Measurements from ENCODE around the gene MICU1. TPM values are rescaled to one million over a fixed set of nuclear protein-coding genes. Genes with fewer than 3 reads are reported as not detected.

The MICU1 gene
- total and polyA plus RNA-seq, 2 of the 13 experiments (the other 11 are each of a cell fraction or from before 2014, with no cell fraction given) = 32.5 to 56.1 TPM

- TF ChIP-seq ZNF121 (CRISPR knock-in tag; IDR thresholded peaks at IDR 0.05) (no peak), ZNF510 (CRISPR knock-in tag; IDR thresholded peaks at IDR 0.05; ENCODE audit: low read depth) (no peak), ZNF235 (CRISPR knock-in tag; IDR thresholded peaks at IDR 0.05; ENCODE audit: borderline replicate concordance) (no peak), ZNF33A (CRISPR knock-in tag; IDR thresholded peaks at IDR 0.05; ENCODE audit: borderline replicate concordance) (no peak), ZFP1 (CRISPR knock-in tag; IDR thresholded peaks at IDR 0.05) (no peak), HOXA3 (CRISPR knock-in tag; IDR thresholded peaks at IDR 0.05) (no peak), KLF6 (CRISPR knock-in tag; IDR thresholded peaks at IDR 0.05) (no peak), FOSL1 (CRISPR knock-in tag; IDR thresholded peaks at IDR 0.05; ENCODE audit: borderline replicate concordance) (no peak), ZNF484 (CRISPR knock-in tag; IDR thresholded peaks at IDR 0.05; ENCODE audit: borderline replicate concordance, low read depth) (no peak), ZFP41 (CRISPR knock-in tag; IDR thresholded peaks at IDR 0.05; ENCODE audit: borderline replicate concordance) (no peak), NFKB2 (CRISPR knock-in tag; IDR thresholded peaks at IDR 0.05; ENCODE audit: borderline replicate concordance) (no peak), DR1 (CRISPR knock-in tag; IDR thresholded peaks at IDR 0.05) (no peak), ZNF496 (CRISPR knock-in tag; IDR thresholded peaks at IDR 0.05; ENCODE audit: insufficient replicate concordance) (no peak), FUBP1 (CRISPR knock-in tag; IDR thresholded peaks at IDR 0.05; ENCODE audit: borderline replicate concordance) (no peak), ZNF343 (CRISPR knock-in tag; IDR thresholded peaks at IDR 0.05) (no peak), NFE2L2 (IDR thresholded peaks at IDR 0.05; ENCODE audit: low read length) (no peak), NR1H2 (CRISPR knock-in tag; IDR thresholded peaks at IDR 0.05; ENCODE audit: borderline replicate concordance, low read depth) (no peak)
- TF ChIP-seq, protein P1, sequence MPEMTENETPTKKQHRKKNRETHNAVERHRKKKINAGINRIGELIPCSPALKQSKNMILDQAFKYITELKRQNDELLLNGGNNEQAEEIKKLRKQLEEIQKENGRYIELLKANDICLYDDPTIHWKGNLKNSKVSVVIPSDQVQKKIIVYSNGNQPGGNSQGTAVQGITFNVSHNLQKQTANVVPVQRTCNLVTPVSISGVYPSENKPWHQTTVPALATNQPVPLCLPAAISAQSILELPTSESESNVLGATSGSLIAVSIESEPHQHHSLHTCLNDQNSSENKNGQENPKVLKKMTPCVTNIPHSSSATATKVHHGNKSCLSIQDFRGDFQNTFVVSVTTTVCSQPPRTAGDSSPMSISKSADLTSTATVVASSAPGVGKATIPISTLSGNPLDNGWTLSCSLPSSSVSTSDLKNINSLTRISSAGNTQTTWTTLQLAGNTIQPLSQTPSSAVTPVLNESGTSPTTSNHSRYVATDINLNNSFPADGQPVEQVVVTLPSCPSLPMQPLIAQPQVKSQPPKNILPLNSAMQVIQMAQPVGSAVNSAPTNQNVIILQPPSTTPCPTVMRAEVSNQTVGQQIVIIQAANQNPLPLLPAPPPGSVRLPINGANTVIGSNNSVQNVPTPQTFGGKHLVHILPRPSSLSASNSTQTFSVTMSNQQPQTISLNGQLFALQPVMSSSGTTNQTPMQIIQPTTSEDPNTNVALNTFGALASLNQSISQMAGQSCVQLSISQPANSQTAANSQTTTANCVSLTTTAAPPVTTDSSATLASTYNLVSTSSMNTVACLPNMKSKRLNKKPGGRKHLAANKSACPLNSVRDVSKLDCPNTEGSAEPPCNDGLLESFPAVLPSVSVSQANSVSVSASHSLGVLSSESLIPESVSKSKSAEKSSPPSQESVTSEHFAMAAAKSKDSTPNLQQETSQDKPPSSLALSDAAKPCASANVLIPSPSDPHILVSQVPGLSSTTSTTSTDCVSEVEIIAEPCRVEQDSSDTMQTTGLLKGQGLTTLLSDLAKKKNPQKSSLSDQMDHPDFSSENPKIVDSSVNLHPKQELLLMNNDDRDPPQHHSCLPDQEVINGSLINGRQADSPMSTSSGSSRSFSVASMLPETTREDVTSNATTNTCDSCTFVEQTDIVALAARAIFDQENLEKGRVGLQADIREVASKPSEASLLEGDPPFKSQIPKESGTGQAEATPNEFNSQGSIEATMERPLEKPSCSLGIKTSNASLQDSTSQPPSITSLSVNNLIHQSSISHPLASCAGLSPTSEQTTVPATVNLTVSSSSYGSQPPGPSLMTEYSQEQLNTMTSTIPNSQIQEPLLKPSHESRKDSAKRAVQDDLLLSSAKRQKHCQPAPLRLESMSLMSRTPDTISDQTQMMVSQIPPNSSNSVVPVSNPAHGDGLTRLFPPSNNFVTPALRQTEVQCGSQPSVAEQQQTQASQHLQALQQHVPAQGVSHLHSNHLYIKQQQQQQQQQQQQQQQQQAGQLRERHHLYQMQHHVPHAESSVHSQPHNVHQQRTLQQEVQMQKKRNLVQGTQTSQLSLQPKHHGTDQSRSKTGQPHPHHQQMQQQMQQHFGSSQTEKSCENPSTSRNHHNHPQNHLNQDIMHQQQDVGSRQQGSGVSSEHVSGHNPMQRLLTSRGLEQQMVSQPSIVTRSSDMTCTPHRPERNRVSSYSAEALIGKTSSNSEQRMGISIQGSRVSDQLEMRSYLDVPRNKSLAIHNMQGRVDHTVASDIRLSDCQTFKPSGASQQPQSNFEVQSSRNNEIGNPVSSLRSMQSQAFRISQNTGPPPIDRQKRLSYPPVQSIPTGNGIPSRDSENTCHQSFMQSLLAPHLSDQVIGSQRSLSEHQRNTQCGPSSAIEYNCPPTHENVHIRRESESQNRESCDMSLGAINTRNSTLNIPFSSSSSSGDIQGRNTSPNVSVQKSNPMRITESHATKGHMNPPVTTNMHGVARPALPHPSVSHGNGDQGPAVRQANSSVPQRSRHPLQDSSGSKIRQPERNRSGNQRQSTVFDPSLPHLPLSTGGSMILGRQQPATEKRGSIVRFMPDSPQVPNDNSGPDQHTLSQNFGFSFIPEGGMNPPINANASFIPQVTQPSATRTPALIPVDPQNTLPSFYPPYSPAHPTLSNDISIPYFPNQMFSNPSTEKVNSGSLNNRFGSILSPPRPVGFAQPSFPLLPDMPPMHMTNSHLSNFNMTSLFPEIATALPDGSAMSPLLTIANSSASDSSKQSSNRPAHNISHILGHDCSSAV (CRISPR knock-in tag; IDR thresholded peaks at IDR 0.05; ENCODE audit: borderline replicate concordance) = no peak
- TF ChIP-seq, protein P2, sequence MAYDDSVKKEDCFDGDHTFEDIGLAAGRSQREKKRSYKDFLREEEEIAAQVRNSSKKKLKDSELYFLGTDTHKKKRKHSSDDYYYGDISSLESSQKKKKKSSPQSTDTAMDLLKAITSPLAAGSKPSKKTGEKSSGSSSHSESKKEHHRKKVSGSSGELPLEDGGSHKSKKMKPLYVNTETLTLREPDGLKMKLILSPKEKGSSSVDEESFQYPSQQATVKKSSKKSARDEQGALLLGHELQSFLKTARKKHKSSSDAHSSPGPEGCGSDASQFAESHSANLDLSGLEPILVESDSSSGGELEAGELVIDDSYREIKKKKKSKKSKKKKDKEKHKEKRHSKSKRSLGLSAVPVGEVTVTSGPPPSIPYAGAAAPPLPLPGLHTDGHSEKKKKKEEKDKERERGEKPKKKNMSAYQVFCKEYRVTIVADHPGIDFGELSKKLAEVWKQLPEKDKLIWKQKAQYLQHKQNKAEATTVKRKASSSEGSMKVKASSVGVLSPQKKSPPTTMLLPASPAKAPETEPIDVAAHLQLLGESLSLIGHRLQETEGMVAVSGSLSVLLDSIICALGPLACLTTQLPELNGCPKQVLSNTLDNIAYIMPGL (CRISPR knock-in tag; IDR thresholded peaks at IDR 0.05; ENCODE audit: borderline replicate concordance in 1 of 2, low read depth in 1 of 2) = peak in 1 of 2 experiments; percentile 44; a peak in 1 of 4 replicates
Observed at GRCh38 chr10:72364239-72364777, 261.6 kb downstream of the MICU1 start (continued).

Measured in HepG2 (cell line).